ENCODE measurements around the gene CAMTA1. TPM values are rescaled to one million over a fixed set of nuclear protein-coding genes. Genes with fewer than 3 reads are reported as not detected.

CAMTA1 gene
- total RNA-seq, 4 donors from 2014 or later: 45.3 to 68.9 (median 62.0) TPM

DNA sequence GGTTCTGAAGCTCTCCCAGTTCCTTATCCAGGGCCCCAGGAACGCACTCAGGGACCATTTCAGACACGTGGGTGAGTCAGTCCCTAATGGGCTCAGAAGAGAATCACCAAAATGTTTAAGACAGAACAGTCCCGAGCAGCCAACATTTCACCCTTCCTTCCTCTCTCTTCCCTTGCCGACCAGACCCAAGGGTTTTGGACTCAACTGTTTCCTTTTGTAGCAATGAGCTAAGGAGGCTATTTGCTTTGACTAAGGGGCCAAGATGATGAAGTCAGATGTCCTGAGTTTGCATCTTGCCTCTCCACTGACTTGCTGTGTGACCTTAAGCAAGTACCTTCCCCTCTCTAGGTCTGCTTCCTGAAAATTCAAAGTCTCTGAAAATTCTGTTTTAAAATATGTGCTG is 513.5 kb downstream of the CAMTA1 start:
- no peak for DNase-seq (ENCODE audit: low spot score)

DNA sequence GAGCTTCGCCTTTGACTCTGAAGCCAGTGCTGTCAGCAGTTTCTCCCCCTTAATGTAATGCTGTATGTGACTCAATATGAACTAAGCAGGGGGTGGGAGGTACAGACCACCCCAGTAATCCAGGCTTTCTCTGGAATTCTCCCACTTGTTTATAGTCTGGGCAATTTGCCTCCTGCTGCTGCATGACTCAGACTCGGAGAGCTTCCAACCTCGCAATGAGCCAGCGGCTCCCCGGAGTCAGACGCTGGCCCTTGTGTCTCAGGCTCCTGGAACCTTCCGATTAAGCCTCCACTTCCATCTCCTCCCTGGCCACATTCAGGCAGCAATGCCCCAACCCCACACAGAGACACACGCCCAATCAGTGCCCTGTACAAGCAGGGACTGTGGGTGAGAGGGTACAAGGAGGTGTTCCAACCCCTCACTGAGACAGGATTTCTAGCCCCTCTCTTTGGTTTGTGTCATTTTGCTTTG is 514.1 kb downstream of the CAMTA1 start:
- DNase-seq (ENCODE audit: low spot score) (peak; percentile 46), ATAC-seq (ENCODE audit: low FRiP score) (peak; percentile 91)
- TF ChIP-seq, protein P1, sequence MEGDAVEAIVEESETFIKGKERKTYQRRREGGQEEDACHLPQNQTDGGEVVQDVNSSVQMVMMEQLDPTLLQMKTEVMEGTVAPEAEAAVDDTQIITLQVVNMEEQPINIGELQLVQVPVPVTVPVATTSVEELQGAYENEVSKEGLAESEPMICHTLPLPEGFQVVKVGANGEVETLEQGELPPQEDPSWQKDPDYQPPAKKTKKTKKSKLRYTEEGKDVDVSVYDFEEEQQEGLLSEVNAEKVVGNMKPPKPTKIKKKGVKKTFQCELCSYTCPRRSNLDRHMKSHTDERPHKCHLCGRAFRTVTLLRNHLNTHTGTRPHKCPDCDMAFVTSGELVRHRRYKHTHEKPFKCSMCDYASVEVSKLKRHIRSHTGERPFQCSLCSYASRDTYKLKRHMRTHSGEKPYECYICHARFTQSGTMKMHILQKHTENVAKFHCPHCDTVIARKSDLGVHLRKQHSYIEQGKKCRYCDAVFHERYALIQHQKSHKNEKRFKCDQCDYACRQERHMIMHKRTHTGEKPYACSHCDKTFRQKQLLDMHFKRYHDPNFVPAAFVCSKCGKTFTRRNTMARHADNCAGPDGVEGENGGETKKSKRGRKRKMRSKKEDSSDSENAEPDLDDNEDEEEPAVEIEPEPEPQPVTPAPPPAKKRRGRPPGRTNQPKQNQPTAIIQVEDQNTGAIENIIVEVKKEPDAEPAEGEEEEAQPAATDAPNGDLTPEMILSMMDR (IDR thresholded peaks at IDR 0.05): no peak

More for the DNA sequence above, 513.5 kb downstream of the CAMTA1 start:
- peak; percentile 4 for ATAC-seq (ENCODE audit: low FRiP score)
- TF ChIP-seq, protein P1 (IDR thresholded peaks at IDR 0.05): no peak

DNA sequence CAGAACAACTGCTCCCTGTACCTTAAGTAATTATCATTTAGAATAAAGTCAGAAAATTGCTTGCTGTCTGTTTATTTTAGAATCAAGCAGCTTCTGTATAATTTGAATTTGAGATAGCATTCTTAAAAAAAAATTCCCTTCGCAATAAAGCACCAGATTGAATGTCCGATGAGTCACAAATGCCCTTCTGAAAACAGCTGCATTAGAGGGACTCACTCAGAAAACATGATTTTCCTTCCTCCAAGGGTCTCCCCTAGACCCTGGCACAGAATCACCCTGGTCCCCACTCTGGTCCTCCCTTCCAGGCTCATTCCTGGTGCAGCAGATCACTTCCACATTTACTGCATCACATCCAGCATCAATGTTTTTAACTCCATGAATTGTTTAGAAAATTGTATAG is 514.7 kb downstream of the CAMTA1 start:
- ATAC-seq (ENCODE audit: low FRiP score) (no peak), DNase-seq (ENCODE audit: low spot score) (no peak)
- TF ChIP-seq, protein P1 (IDR thresholded peaks at IDR 0.05): no peak

DNA sequence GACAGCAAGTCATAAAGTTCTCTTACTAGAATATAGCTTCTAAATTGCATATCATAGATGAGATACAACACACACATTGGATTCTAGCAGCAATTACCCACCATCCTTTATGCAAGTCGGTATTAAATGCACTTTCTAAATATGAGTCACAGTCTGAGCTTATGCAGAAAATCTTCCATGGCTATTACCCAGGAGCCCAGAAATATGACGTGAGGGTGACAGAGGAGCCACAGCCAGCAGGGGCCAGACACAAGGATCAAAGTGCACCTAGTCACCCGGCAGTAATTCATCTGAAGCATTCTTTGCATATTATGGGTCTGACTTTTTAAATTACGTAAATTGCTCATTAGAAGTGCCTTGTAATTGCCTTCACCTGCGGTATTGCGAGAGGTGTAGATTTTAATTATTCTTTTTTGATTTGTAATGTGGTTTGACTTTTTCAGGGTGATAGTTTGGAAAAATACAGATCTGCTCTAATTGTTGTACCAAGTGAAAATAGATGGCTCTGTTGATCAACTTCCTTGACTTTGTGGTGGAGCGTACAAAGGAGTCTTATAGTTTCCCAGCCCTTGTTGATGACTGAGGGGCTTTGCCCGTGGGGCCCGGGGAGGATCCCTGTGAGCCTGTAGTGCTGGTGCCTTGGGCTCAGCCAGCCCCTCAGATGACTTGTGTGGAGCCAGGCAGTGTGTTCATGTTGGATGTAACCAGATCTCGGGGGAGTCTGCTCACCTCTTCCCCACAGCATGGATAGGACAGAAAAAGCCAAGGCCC is 515.8 kb downstream of the CAMTA1 start:
- TF ChIP-seq, protein P1 (IDR thresholded peaks at IDR 0.05): no peak
- ATAC-seq (ENCODE audit: low FRiP score): no peak

DNA sequence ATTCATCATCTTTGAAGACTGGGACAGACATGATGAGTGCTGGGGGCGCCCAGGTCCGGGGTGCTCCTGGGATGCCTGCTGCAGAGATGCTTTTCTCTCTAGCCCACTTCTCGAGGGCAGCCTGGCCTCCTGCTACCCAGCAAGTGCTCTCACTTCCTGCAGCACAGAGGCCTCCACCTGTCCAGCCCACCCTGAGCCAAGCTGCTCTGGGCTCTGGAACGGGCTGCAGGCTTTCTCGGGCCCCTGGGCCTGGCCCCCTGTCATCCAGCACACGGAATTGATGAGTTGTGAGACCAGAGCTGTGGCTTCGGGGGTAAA is 516.4 kb downstream of the CAMTA1 start:
- DNase-seq (ENCODE audit: low spot score) (no peak), ATAC-seq (ENCODE audit: low FRiP score) (no peak)
- TF ChIP-seq, protein P1 (IDR thresholded peaks at IDR 0.05): no peak

More for the DNA sequence above, 515.8 kb downstream of the CAMTA1 start:
- no peak for DNase-seq (ENCODE audit: low spot score)

DNA sequence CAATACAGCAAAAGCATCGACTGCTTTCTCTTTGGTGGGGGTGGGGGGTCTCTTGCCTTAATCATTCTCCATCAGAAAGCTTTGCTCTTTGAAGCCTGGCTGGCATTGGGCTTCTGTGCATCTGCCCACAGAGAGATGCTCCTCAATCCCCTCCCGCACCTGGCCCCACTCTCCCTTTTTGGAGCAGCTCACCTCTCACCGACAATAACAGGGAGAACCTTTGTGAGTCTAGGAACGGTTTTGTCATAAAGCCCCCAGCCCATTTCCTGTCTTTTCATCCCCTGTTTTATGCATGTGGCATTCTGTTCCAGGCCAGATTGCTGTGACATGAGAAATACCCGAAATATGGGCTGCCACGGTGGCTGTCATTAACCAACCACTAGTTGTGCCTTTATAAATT is 516.9 kb downstream of the CAMTA1 start:
- DNase-seq (ENCODE audit: low spot score) (no peak), ATAC-seq (ENCODE audit: low FRiP score) (no peak)
- TF ChIP-seq, protein P1 (IDR thresholded peaks at IDR 0.05): no peak

DNA sequence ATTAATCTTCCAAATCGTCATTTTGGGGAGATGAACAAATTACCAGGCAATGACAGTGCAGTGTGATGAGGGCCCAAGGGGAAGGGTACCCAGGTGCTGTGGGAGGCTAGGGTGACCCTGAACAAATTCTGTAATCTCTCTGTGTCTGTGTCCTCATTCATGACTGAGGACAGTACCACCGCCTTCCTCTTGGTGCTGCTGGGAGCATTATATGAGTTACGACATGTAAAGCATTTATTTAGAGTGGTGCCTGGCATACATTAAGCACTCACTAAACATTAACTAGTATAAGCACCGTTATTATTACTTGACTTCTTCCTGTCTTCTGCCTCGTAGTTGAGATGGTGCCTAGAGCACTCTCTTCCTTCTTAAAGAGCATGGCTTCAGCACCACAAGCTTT is 517.6 kb downstream of the CAMTA1 start:
- DNase-seq (ENCODE audit: low spot score): no peak
- TF ChIP-seq, protein P1 (IDR thresholded peaks at IDR 0.05): no peak
- no peak for ATAC-seq (ENCODE audit: low FRiP score)

All from omental fat pad (tissue), 4 donors.